ENCODE measurements around the gene CLDN5.
"Not testable (repeated sequence)": the region's sequence is repeated elsewhere in the genome, so short reads cannot be mapped to it uniquely, and the experiment has no call there.

Gene CLDN5

DNA sequence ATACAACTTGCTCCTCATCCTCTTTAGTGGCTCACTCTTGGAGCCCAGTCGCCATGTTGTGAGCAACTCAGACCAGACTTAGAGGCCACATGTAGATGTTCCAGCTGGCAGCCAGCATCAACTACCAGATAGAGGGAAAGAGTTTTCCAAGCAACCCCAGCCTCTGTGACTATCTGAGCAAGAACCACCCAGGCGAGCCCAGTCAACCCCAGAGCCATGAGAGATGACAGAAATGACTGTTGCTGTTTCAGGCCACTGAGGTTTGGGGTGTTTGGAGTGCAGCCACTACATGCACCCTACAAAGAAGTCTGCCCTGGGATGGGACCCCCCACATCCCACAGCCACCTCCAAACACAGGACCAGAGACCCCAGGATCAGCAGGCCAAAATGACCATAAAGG, 24.8 kb upstream of the CLDN5 start:
- no peak for DNase-seq (ENCODE audit: low read depth in 2 of 3, low spot score in 2 of 3)

GRCh38 chr22:19548427-19548826, 24.2 kb upstream of the CLDN5 start:
- not testable (repeated sequence) for DNase-seq (ENCODE audit: low read depth in 2 of 3, low spot score in 2 of 3)

- no peak for DNase-seq (ENCODE audit: low read depth in 2 of 3, low spot score in 2 of 3)
Observed at GRCh38 chr22:19547620-19548019, 23.4 kb upstream of the CLDN5 start.

GRCh38 chr22:19546680-19547079, 22.5 kb upstream of the CLDN5 start:
- DNase-seq (ENCODE audit: low read depth in 2 of 3, low spot score in 2 of 3): no peak

DNA sequence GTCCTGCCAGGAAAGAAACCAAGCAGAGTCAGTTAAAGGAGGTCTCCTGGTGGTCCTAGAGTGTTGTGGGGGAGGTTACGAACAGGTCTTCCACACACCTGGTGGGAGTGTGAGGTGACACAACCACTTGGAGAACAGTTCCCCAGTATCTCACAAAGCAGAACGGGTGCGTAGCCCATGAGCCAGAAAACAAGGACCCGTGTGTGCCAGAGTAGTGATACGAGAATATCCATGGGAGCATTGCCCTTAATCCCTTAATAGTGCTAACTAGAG, 21.7 kb upstream of the CLDN5 start:
- no peak for DNase-seq (ENCODE audit: low read depth in 2 of 3, low spot score in 2 of 3)

- DNase-seq (ENCODE audit: low read depth in 2 of 3, low spot score in 2 of 3): no peak
Observed at GRCh38 chr22:19543970-19544708, 19.9 kb upstream of the CLDN5 start.

- DNase-seq (ENCODE audit: low read depth in 2 of 3, low spot score in 2 of 3): no peak
Observed at GRCh38 chr22:19540394-19540793, 16.2 kb upstream of the CLDN5 start.

DNA sequence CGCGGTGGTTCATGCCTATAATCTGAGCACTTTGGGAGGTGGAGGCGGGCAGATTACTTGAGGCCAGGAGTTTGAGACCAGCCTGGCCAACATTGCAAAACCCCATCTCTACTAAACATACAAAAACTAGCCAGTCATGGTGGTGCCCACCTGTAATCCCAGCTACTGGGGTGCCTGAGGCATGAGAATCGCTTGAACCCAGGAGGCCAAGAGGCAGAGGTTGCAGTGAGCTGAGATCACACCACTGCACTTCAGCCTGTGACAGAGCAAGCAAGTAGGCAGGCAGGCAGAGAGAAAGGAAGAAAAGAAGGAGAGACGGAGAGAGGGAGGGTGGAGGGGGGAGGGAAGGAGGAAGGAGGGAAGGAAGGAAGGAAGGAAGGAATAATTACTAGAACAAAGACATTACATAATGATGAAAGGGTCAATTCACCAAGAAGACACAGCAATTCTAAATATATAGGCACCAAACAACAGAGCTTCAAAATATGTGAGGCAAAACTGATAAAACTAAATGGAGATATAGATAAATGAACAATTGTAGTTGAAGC, 13.8 kb upstream of the CLDN5 start:
- no peak for DNase-seq (ENCODE audit: low read depth in 2 of 3, low spot score in 2 of 3)

- no peak for DNase-seq (ENCODE audit: low read depth in 2 of 3, low spot score in 2 of 3)
Observed at GRCh38 chr22:19536564-19536963, 12.4 kb upstream of the CLDN5 start.

DNA sequence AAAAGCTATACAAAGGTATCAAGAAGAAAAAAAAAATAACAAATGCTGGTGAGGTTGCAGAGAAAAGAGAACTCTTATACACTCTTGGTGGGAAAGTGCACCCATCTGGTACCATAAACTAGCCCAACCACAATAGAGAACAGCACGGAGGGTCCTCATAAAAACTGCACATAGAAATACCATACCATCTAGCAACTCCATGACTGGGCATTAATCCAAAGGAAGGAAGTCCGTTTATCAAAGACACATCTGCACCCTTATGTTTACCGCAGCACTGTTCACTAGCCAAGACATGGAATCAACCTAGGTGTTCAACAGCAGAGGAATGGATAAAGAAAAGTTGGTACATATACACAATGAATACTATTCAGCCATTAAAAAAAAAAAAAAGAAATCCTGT, 10.8 kb upstream of the CLDN5 start:
- DNase-seq (ENCODE audit: low read depth in 2 of 3, low spot score in 2 of 3): no peak

GRCh38 chr22:19533857-19534256, 9.6 kb upstream of the CLDN5 start:
- no peak for DNase-seq (ENCODE audit: low read depth in 2 of 3, low spot score in 2 of 3)

GRCh38 chr22:19533049-19533626, 8.9 kb upstream of the CLDN5 start:
- no peak for DNase-seq (ENCODE audit: low read depth in 2 of 3, low spot score in 2 of 3)

DNA sequence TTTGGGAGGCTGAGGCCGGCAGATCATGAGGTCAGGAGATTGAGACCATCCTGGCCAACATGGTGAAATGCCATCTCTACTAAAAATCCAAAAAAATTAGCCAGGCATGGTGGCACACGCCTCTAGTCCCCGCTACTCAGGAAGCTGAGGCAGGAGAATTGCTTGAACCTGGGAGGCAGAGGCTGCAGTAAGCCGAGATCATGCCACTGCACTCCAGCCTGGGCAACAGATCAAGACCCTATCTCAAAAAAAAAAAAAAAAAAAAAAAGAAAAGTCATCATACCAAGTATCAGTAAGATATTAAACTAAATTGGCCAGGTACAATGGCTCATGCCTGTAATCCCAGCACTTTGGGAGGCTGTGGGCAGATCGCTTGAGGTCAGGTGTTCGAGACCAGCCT, 7.1 kb upstream of the CLDN5 start:
- not testable (repeated sequence) for DNase-seq (ENCODE audit: low read depth in 2 of 3, low spot score in 2 of 3)

DNA sequence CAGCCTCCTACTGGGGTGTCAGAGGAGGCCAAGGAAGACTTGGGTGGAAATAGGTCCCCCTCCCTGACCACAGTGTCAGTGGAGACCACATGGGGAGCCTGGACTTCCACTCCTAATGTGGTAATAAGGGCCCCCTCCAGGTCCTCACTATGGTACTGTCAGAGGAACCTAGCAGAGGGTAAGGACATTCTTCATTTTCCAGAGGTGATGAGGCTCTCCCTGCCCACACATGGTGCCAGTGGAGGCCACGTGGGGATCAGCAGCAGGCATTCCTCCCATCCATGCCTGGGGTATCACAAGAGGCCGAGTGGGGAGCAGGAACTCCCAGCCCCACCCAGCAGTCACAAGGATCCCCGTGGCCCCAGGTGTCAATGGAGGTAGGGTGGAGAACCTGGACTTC, 6.5 kb upstream of the CLDN5 start:
- no peak for DNase-seq (ENCODE audit: low read depth in 2 of 3, low spot score in 2 of 3)

GRCh38 chr22:19529811-19530210, 5.6 kb upstream of the CLDN5 start:
- no peak for DNase-seq (ENCODE audit: low read depth in 2 of 3, low spot score in 2 of 3)

GRCh38 chr22:19527861-19528417, 3.7 kb upstream of the CLDN5 start:
- no peak for DNase-seq (ENCODE audit: low read depth in 2 of 3, low spot score in 2 of 3)

DNA sequence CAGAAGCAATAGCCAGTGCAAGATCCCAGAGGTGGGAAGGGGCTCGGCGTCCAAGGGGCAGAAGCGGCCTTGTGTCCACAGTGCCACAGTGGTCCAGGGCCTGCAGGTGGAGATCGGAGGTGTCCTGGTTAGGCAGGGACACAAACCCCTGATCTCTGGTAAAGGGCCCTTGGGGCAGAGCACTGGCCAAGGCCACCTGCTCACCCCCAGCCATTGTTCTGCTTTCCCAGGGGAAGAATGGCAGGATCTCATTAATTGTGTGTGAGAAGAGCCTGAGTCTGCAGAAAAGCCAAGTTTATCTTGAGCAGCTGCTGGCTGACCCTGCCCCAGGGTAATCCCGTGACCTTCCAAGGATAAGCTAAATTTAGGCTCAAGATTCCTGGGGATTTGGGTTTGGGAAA, 3.1 kb upstream of the CLDN5 start:
- no peak for DNase-seq (ENCODE audit: low read depth in 2 of 3, low spot score in 2 of 3)

- no peak for DNase-seq (ENCODE audit: low read depth in 2 of 3, low spot score in 2 of 3)
Observed at GRCh38 chr22:19526702-19527111, 2.5 kb upstream of the CLDN5 start.

GRCh38 chr22:19526076-19526701, 2.0 kb upstream of the CLDN5 start:
- no peak for DNase-seq (ENCODE audit: low read depth in 2 of 3, low spot score in 2 of 3)

GRCh38 chr22:19525666-19526065, 1.5 kb upstream of the CLDN5 start:
- DNase-seq (ENCODE audit: low read depth in 2 of 3, low spot score in 2 of 3): no peak

DNA sequence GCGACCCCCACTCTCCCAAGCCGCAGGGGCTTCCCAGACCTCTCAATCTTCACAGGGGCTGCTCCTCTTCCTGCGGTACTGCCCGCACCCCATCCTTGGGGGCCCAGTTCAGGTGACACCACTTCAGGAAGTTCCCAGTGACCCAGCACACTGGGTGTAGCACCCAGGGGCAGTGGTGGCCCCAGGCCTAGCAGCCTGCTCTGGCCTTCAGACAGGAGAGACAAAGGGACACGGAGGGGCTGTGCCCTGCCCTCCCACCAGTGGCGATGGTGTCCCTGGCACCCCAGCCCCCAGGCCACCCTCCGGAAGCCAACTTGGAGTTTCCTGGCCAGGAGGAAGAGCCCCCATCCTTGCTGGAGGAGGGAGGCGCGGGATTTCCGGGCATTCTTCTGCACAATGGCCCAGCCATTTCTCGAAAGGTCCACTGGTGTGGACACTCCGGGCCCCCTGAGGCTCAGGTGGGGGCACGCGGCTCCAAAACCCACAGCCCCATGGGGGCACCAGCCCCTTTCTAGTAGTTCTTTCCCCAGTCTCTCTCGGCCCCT, 978 bp upstream of the CLDN5 start:
- DNase-seq (ENCODE audit: low read depth in 2 of 3, low spot score in 2 of 3): no peak
